ENCODE data around the gene CASP10.

The CASP10 gene

DNA sequence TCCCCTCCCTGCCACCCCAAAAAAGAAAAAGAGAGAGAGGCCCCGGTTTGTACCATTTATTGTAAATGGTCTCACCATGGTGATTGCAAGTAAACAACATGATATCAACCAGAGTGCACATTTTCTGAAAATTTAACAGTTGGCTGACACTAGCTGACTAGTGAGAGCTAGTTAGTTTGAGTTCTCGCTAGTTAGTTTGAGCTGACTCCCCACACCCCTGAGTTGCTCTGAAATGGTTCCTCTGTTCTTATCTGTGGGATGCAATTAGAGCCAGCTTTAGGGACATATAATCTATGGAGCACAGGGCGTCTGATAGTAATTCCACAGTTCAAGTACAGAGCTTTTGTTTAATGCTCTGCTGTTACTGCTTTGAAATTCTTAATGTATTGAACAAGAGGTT is 13.1 kb downstream of the CASP10 start:
- H3K36me3 Mint-ChIP-seq (ENCODE audit: insufficient read depth): peaks cover 48% of the 10 kb centered on the region
- H3K9me3 Mint-ChIP-seq: no peaks in the 10 kb centered on the region
- no peaks in the 10 kb centered on the region for H3K27me3 Mint-ChIP-seq
- H3K4me3 Mint-ChIP-seq: peak overlapping the region in 1 of 2 donors; percentile 78
- ATAC-seq (replicated peaks) (no peak), DNase-seq (no peak)
- H3K27ac Mint-ChIP-seq: peak overlapping the region; percentile 81 to 93
- peaks cover 26 to 39% of the 10 kb centered on the region in 2 donors for H3K4me1 Mint-ChIP-seq (ENCODE audit: low read depth in 2 of 2)

DNA sequence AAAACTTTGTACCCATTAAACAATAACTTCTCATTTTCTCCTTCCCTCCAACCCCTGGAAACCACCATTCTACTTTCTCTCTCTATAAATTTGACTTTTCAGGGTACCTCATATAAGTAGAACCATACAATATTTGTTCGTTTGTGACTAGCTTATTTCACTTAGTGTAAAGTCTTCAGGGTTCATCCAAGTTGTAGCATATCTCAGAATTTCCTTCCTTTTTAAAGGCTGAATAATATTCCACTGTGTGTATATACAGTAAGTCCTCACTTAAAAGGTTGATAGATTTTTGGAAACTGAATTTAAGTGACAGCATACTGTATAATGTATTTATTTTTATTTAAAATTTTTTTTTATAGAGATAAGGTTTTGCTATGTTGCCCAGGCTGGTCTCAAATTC is 13.9 kb downstream of the CASP10 start:
- Mint-ChIP-seq H3K27ac (peak overlapping the region in 1 of 2 donors; percentile 81), H3K4me1 (ENCODE audit: low read depth in 2 of 2) (peaks cover 18 to 31% of the 10 kb centered on the region in 2 donors), H3K9me3 (no peaks in the 10 kb centered on the region), H3K27me3 (no peaks in the 10 kb centered on the region), H3K36me3 (ENCODE audit: insufficient read depth) (peaks cover 48% of the 10 kb centered on the region), H3K4me3 (no peak overlapping the region)
- DNase-seq (no peak), ATAC-seq (replicated peaks) (no peak)

DNA sequence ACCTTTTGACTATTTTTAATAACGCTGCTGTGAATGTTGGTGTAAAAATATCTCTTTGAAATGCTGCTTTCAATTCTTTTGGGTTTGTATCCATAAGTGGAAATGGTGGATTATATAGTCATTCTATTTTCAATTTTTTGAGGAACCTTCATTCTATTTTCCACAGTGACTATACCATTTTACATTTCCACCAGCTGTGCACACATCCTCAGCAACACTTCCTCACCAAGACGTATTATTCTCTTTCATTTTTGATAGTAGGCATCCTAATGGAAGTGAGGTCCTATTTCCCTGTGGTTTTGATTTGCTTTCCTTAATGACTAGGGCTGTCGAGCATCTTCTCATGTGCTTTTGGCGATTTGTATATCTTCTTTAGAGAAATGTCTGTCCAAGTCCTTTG is 14.8 kb downstream of the CASP10 start:
- no peak for DNase-seq
- Mint-ChIP-seq H3K9me3 (no peaks in the 10 kb centered on the region), H3K4me1 (ENCODE audit: low read depth in 2 of 2) (peaks cover 13 to 23% of the 10 kb centered on the region in 2 donors), H3K27me3 (no peaks in the 10 kb centered on the region), H3K36me3 (ENCODE audit: insufficient read depth) (peaks cover 48% of the 10 kb centered on the region), H3K27ac (no peak overlapping the region), H3K4me3 (no peak overlapping the region)
- no peak for ATAC-seq (replicated peaks)

DNA sequence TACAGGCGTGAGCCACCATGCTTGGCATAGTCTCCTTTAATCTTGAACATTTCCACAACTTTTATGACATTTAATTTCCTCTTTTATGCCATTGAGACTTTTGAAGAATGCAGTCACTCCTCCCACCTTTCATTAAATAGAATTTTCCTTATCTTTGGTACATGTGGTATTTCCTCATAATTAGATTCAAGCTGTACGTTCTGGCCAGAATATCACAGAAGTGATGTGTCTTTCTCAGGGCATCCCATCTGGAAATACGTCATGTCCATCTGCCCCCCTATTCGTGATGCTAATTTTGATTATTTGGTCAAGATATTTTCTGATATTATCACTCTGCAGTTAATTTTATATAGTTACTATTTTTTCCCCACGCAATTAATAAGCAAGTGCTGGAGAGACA is 16.9 kb downstream of the CASP10 start:
- H3K27ac Mint-ChIP-seq: peak overlapping the region in 1 of 2 donors; percentile 14
- ATAC-seq (replicated peaks): no peak
- H3K4me1 Mint-ChIP-seq (ENCODE audit: low read depth in 2 of 2): peaks cover 2 to 7% of the 10 kb centered on the region in 2 donors
- no peaks in the 10 kb centered on the region for H3K27me3 Mint-ChIP-seq
- no peak for DNase-seq
- H3K4me3 Mint-ChIP-seq: no peak overlapping the region
- no peaks in the 10 kb centered on the region for H3K9me3 Mint-ChIP-seq
- H3K36me3 Mint-ChIP-seq (ENCODE audit: insufficient read depth): peaks cover 42% of the 10 kb centered on the region

- peak overlapping the region; percentile 14 to 20 for H3K27ac Mint-ChIP-seq
- no peak for DNase-seq
- no peak for ATAC-seq (replicated peaks)
- no peaks in the 10 kb centered on the region for H3K27me3 Mint-ChIP-seq
- H3K36me3 Mint-ChIP-seq (ENCODE audit: insufficient read depth): peaks cover 41% of the 10 kb centered on the region
- H3K4me1 Mint-ChIP-seq (ENCODE audit: low read depth in 2 of 2): peaks cover 0 to 7% of the 10 kb centered on the region in 2 donors
- H3K9me3 Mint-ChIP-seq: no peaks in the 10 kb centered on the region
- H3K4me3 Mint-ChIP-seq: no peak overlapping the region
These were observed 17.4 kb downstream of the CASP10 start for GRCh38 chr2:201200345-201200744.

GRCh38 chr2:201201371-201201770 is 18.4 kb downstream of the CASP10 start:
- Mint-ChIP-seq H3K36me3 (ENCODE audit: insufficient read depth) (peaks cover 41% of the 10 kb centered on the region), H3K9me3 (no peaks in the 10 kb centered on the region), H3K4me3 (no peak overlapping the region), H3K27me3 (no peaks in the 10 kb centered on the region), H3K27ac (no peak overlapping the region), H3K4me1 (ENCODE audit: low read depth in 2 of 2) (no peaks in the 10 kb centered on the region)
- no peak for ATAC-seq (replicated peaks)
- DNase-seq: no peak

- Mint-ChIP-seq H3K36me3 (ENCODE audit: insufficient read depth) (peaks cover 24% of the 10 kb centered on the region), H3K4me1 (ENCODE audit: low read depth in 2 of 2) (no peaks in the 10 kb centered on the region), H3K27ac (peak overlapping the region in 1 of 2 donors; percentile 69), H3K27me3 (no peaks in the 10 kb centered on the region), H3K4me3 (no peak overlapping the region), H3K9me3 (no peaks in the 10 kb centered on the region)
- ATAC-seq (replicated peaks) (no peak), DNase-seq (no peak)
These were observed 21.1 kb downstream of the CASP10 start for GRCh38 chr2:201203916-201204654.

GRCh38 chr2:201204655-201205514 is 21.9 kb downstream of the CASP10 start:
- Mint-ChIP-seq H3K4me1 (ENCODE audit: low read depth in 2 of 2) (no peaks in the 10 kb centered on the region), H3K9me3 (no peaks in the 10 kb centered on the region), H3K36me3 (ENCODE audit: insufficient read depth) (peaks cover 17% of the 10 kb centered on the region), H3K27ac (peak overlapping the region in 1 of 2 donors; percentile 58), H3K27me3 (no peaks in the 10 kb centered on the region), H3K4me3 (no peak overlapping the region)
- DNase-seq: no peak
- ATAC-seq (replicated peaks): no peak

GRCh38 chr2:201205515-201205849 is 22.5 kb downstream of the CASP10 start:
- no peak for ATAC-seq (replicated peaks)
- DNase-seq: no peak
- Mint-ChIP-seq H3K9me3 (no peaks in the 10 kb centered on the region), H3K36me3 (ENCODE audit: insufficient read depth) (peaks cover 11% of the 10 kb centered on the region), H3K4me1 (ENCODE audit: low read depth in 2 of 2) (peaks cover 2% of the 10 kb centered on the region in 2 donors), H3K4me3 (no peak overlapping the region), H3K27ac (peak overlapping the region in 1 of 2 donors; percentile 58), H3K27me3 (no peaks in the 10 kb centered on the region)

DNA sequence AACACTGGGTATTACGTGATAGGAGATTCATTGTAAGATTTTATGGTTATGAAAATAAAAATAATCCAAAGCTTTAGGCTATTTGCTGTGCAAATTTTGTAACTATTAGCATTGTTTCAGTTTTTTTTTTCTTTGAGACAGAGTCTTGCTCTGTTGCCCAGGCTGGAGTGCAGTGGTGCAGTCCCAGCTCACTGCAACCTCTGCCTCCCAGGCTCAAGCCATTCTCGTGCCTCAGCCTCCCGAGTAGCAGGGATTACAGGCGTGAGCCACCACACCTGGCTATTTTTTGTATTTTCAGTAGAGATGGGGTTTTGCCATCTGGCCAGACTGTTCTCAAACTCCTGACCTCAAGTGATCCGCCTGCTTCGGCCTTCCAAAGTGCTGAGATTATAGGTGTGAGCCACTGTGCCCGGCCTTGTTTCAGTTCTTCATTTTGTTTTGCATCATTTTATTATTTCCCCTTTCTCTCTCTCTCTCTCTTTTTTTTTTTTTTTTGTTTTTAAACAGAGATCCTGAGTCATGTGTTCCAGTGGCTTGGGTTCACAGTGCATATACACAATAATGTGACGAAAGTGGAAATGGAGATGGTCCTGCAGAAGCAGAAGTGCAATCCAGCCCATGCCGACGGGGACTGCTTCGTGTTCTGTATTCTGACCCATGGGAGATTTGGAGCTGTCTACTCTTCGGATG is 25.8 kb downstream of the CASP10 start:
- Mint-ChIP-seq H3K36me3 (ENCODE audit: insufficient read depth) (peaks cover 9% of the 10 kb centered on the region), H3K9me3 (no peaks in the 10 kb centered on the region), H3K27ac (peak overlapping the region in 1 of 2 donors; percentile 21), H3K4me1 (ENCODE audit: low read depth in 2 of 2) (peaks cover 6 to 10% of the 10 kb centered on the region in 2 donors), H3K4me3 (no peak overlapping the region), H3K27me3 (no peaks in the 10 kb centered on the region)
- no peak for DNase-seq
- peak; percentile 19 for ATAC-seq (replicated peaks)

DNA sequence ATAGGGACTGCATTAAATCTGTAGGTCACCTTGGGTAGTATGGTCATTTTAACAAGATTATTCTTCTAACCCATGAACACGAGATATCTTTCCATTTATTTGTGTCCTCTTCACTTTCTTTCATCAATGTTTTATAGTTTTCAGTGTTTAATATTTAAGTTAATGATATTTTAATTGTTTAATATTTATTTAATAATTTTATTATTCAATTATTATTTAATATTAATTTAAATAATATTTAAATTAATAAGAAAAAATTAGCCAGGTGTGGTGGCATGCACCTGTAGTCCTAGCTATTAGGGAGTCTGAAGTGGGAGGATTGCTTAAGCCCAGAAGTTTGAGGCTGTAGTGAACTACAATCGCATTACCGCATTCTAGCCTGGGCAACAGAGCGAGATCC is 33.0 kb downstream of the CASP10 start:
- no peak overlapping the region for H3K4me3 Mint-ChIP-seq
- H3K9me3 Mint-ChIP-seq: no peaks in the 10 kb centered on the region
- peaks cover 9% of the 10 kb centered on the region in 2 donors for H3K4me1 Mint-ChIP-seq (ENCODE audit: low read depth in 2 of 2)
- DNase-seq (no peak), ATAC-seq (replicated peaks) (no peak)
- H3K27me3 Mint-ChIP-seq: no peaks in the 10 kb centered on the region
- H3K36me3 Mint-ChIP-seq (ENCODE audit: insufficient read depth): peaks cover 19% of the 10 kb centered on the region
- no peak overlapping the region for H3K27ac Mint-ChIP-seq

DNA sequence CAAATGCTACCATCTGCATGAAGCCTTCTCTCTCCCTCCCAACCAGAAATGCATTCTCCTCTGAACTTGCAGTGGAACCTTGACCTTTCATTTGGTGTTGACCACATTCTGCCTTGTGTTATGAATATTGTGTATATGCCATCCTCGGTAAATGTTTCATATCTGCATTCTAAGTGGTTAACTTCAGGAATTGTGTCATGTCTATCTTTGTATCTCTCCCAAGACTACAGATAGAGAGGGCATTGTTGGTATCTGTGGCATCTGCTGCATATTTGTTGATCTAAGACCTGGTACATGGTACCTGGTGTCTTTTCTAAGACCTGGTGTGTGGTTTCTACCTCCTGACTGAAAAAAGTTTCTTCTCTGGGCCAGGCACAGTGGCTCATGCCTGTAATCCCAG is 34.0 kb downstream of the CASP10 start:
- Mint-ChIP-seq H3K27me3 (no peaks in the 10 kb centered on the region), H3K27ac (no peak overlapping the region), H3K4me1 (ENCODE audit: low read depth in 2 of 2) (peaks cover 2 to 5% of the 10 kb centered on the region in 2 donors), H3K36me3 (ENCODE audit: insufficient read depth) (peaks cover 19% of the 10 kb centered on the region), H3K9me3 (no peaks in the 10 kb centered on the region), H3K4me3 (no peak overlapping the region)
- DNase-seq (no peak), ATAC-seq (replicated peaks) (no peak)

GRCh38 chr2:201218780-201219179 is 35.8 kb downstream of the CASP10 start:
- no peak for ATAC-seq (replicated peaks)
- Mint-ChIP-seq H3K27ac (no peak overlapping the region), H3K9me3 (no peaks in the 10 kb centered on the region), H3K4me3 (no peak overlapping the region), H3K27me3 (no peaks in the 10 kb centered on the region), H3K36me3 (ENCODE audit: insufficient read depth) (peaks cover 19% of the 10 kb centered on the region), H3K4me1 (ENCODE audit: low read depth in 2 of 2) (peaks cover 7 to 9% of the 10 kb centered on the region in 2 donors)
- DNase-seq: no peak

All from effector memory CD8-positive, alpha-beta T cell (primary cell).